Posterior vena cava (tissue), 2 donors: ENCODE measurements around the gene RPL36A. TPM values are rescaled to one million over a fixed set of nuclear protein-coding genes. Genes with fewer than 3 reads are reported as not detected.
A peak's percentile ranks its signal among the peaks of the same experiment; 100 is the strongest.

Experiments
- DNase-seq: peaks from one replicate; pipeline ENCODE4 v3.0.0-alpha.2; 2020; ENCODE audit warnings: low spot score
- intact Hi-C, 2 donors: fragments of 100-400 bp; cut with DNase I; formaldehyde crosslinking; loops; one replicate each; pipeline versions ENCODE4 v1.14.1 to v1.14.2; 2022 to 2023
- long read RNA-seq, 2 donors: library from polyadenylated mRNA; unstranded; transcript quantifications; one replicate each; pipeline ENCODE4 v2.0.0, GENCODE V29; 2020 to 2021
- total RNA-seq, 2 donors: library from RNA; stranded (reverse); fragmentation: NEBNext Ultra II Directional; extraction: Animal tissue kit (Norgen Biotek cat#: 25700); gene quantifications; one replicate each; pipeline ENCODE4 v1.2.1, GENCODE V29; 2021
- donor health status: DM: yes; HTN: yes; CAD: no.
- donor health status: DM: yes; HTN: yes; CAD: no.

RPL36A gene
- total RNA-seq, result 100 to 1,000 TPM; 203 to 225 TPM
- long read RNA-seq, donor 1, result 0 reads
- long read RNA-seq, donor 2, transcript RPL36A-203 (5 exons, 910 nt), result major isoform, 33 of 36 reads
- long read RNA-seq, donor 2, partial matches to known transcripts, result 0 of 36 reads
- long read RNA-seq, donor 2, other reads (novel, unspliced or antisense), result 0 of 36 reads

- DNase-seq, result peak; percentile 96
- intact Hi-C loops, result no loop called here
Measured at GRCh38 chrX:101390664-101391525, at the start of gene RPL36A. TSS of gene RPL36A (plus strand) at chrX:101391011. CDS start at chrX:101391044, 33 bp downstream.

- no peak for DNase-seq
- intact Hi-C loops, result no loop called here
Measured at GRCh38 chrX:101347859-101348451, 42.9 kb upstream of the RPL36A start.

GRCh38 chrX:101348452-101349192 lies 42.2 kb upstream of the RPL36A start, which contains the start of gene TIMM8A:
TSS of gene TIMM8A (minus strand) at chrX:101348742. CDS start at chrX:101348664, 78 bp downstream.
- intact Hi-C loops, result no loop called here
- peak; percentile 95 for DNase-seq

GRCh38 chrX:101349193-101349562 lies 41.6 kb upstream of the RPL36A start:
- no peak for DNase-seq
- intact Hi-C loops, result no loop called here

GRCh38 chrX:101357166-101357795 lies 33.5 kb upstream of the RPL36A start:
- no peak for DNase-seq
- intact Hi-C loops, result no loop called here

GRCh38 chrX:101359966-101360365 lies 30.8 kb upstream of the RPL36A start:
- intact Hi-C loops, result no loop called here
- no peak for DNase-seq

- DNase-seq, result no peak
- intact Hi-C loops, result no loop called here
Measured at GRCh38 chrX:101360390-101360789, 30.4 kb upstream of the RPL36A start.

GRCh38 chrX:101362116-101362515 lies 28.7 kb upstream of the RPL36A start:
- intact Hi-C loops, result no loop called here
- no peak for DNase-seq

GRCh38 chrX:101362757-101363156 lies 28.1 kb upstream of the RPL36A start:
- intact Hi-C loops, result no loop called here
- DNase-seq, result no peak

- intact Hi-C loops, result no loop called here
- DNase-seq, result no peak
Measured at GRCh38 chrX:101365301-101365795, 25.5 kb upstream of the RPL36A start.

- intact Hi-C loops, result no loop called here
Measured at GRCh38 chrX:101368800-101369199, 22.0 kb upstream of the RPL36A start.

GRCh38 chrX:101369687-101370086 lies 21.1 kb upstream of the RPL36A start:
- intact Hi-C loops, result no loop called here
- no peak for DNase-seq

More at GRCh38 chrX:101368800-101369199, 22.0 kb upstream of the RPL36A start:
- no peak for DNase-seq

- intact Hi-C loops, result no loop called here
- DNase-seq, result no peak
Measured at GRCh38 chrX:101370888-101371504, 19.8 kb upstream of the RPL36A start.

GRCh38 chrX:101377547-101377946 lies 13.3 kb upstream of the RPL36A start:
- no peak for DNase-seq
- intact Hi-C loops, result no loop called here

- no peak for DNase-seq
- intact Hi-C loops, result no loop called here
Measured at GRCh38 chrX:101383679-101384205, 7.1 kb upstream of the RPL36A start.

- no peak for DNase-seq
- intact Hi-C loops, result no loop called here
Measured at GRCh38 chrX:101385026-101385684, 5.7 kb upstream of the RPL36A start.

- DNase-seq, result no peak
- intact Hi-C loops, result no loop called here
Measured at GRCh38 chrX:101385795-101386541, 4.8 kb upstream of the RPL36A start, which contains the start of gene BTK. TSS of gene BTK (minus strand) at chrX:101386191. CDS start at chrX:101375284, 10,907 bp downstream.
